Activated effector memory CD4-positive, alpha-beta T cell treated with Interleukin-2 at 50 U/mL for 16 hours (primary cell): ENCODE measurements around the gene RBM27.
"Not testable (repeated sequence)": the region's sequence is repeated elsewhere in the genome, so short reads cannot be mapped to it uniquely, and the experiment has no call there.

Source experiments
- DNase-seq: peaks from one replicate; pipeline ENCODE4 v3.0.0-alpha.2; 2020

RBM27 gene

GRCh38 chr5:146203011-146203871 lies at the start of gene RBM27:
Gene RBM27 (plus strand): TSS chr5:146203605. CDS start chr5:146203766, 161 bp downstream.
- peak; percentile 98 for DNase-seq

GRCh38 chr5:146158255-146158654 lies 45.1 kb upstream of the RBM27 start:
- DNase-seq = no peak

- DNase-seq = no peak
Observed at GRCh38 chr5:146164382-146164781, 39.0 kb upstream of the RBM27 start.

GRCh38 chr5:146165460-146165859 lies 37.9 kb upstream of the RBM27 start:
- DNase-seq = no peak

GRCh38 chr5:146165903-146166302 lies 37.5 kb upstream of the RBM27 start:
- DNase-seq = no peak

- DNase-seq = no peak
Observed at GRCh38 chr5:146169076-146169475, 34.3 kb upstream of the RBM27 start.

GRCh38 chr5:146173049-146173448 lies 30.4 kb upstream of the RBM27 start:
- not testable (repeated sequence) for DNase-seq

GRCh38 chr5:146173597-146173996 lies 29.8 kb upstream of the RBM27 start:
- no peak for DNase-seq

- no peak for DNase-seq
Observed at GRCh38 chr5:146176805-146177204, 26.6 kb upstream of the RBM27 start.

- no peak for DNase-seq
Observed at GRCh38 chr5:146179696-146180095, 23.7 kb upstream of the RBM27 start.

- DNase-seq = not testable (repeated sequence)
Observed at GRCh38 chr5:146183403-146183802, 20.0 kb upstream of the RBM27 start.

GRCh38 chr5:146185161-146185560 lies 18.2 kb upstream of the RBM27 start:
- no peak for DNase-seq

- no peak for DNase-seq
Observed at GRCh38 chr5:146188358-146188757, 15.0 kb upstream of the RBM27 start.

- DNase-seq = no peak
Observed at GRCh38 chr5:146192571-146193043, 10.8 kb upstream of the RBM27 start.

- DNase-seq = no peak
Observed at GRCh38 chr5:146193285-146193684, 10.1 kb upstream of the RBM27 start.

- DNase-seq = not testable (repeated sequence)
Observed at GRCh38 chr5:146194997-146195396, 8.4 kb upstream of the RBM27 start.

- no peak for DNase-seq
Observed at GRCh38 chr5:146196459-146197048, 6.9 kb upstream of the RBM27 start.

GRCh38 chr5:146199176-146199815 lies 4.1 kb upstream of the RBM27 start:
- DNase-seq = no peak

- DNase-seq = not testable (repeated sequence)
Observed at GRCh38 chr5:146201795-146202194, 1.6 kb upstream of the RBM27 start.

- DNase-seq = no peak
Observed at GRCh38 chr5:146203872-146204192, 427 bp downstream of the RBM27 start.

GRCh38 chr5:146205499-146206202 lies 2.2 kb downstream of the RBM27 start:
- DNase-seq = no peak

- DNase-seq = no peak
Observed at GRCh38 chr5:146206257-146206656, 2.9 kb downstream of the RBM27 start.

- no peak for DNase-seq
Observed at GRCh38 chr5:146208916-146209522, 5.6 kb downstream of the RBM27 start.
